Spinal cord (tissue), 10 donors: Measurements from ENCODE around the gene SIL1. TPM values are rescaled to one million over a fixed set of nuclear protein-coding genes. Genes with fewer than 3 reads are reported as not detected.
"Not testable (repeated sequence)": the region's sequence is repeated elsewhere in the genome, so short reads cannot be mapped to it uniquely, and the experiment has no call there.

Experiments
- DNase-seq, 6 donors: peaks; one replicate each; pipeline versions ENCODE4 v3.0.0 to v3.0.0-alpha.2; 2013 to 2015; ENCODE audit warnings: low spot score in 6 of 6, low read depth in 4 of 6
- H3K27ac ChIP-seq: one replicate; pipeline ENCODE4 v1.5.1; 2013; ENCODE audit warnings: low read depth, low read length, control low read depth
- H3K27me3 ChIP-seq: one replicate; pipeline ENCODE4 v1.6.1; 2013; ENCODE audit warnings: low read length; ENCODE audit not compliant: control insufficient read depth, insufficient read depth
- H3K36me3 ChIP-seq: one replicate; pipeline ENCODE4 v1.6.1; 2013; ENCODE audit warnings: low read length; ENCODE audit not compliant: control insufficient read depth, insufficient read depth
- H3K4me1 ChIP-seq: one replicate; pipeline ENCODE4 v1.6.1; 2013; ENCODE audit warnings: low read length; ENCODE audit not compliant: control insufficient read depth, insufficient read depth
- H3K4me3 ChIP-seq: one replicate; pipeline ENCODE4 v1.5.1; 2013; ENCODE audit warnings: low read depth, low read length, control low read depth
- H3K9me3 ChIP-seq: one replicate; pipeline ENCODE4 v1.6.1; 2013; ENCODE audit warnings: low read length; ENCODE audit not compliant: control insufficient read depth, insufficient read depth
- WGBS: methylation state at CpG from one replicate; pipeline ENCODE4 v1.1.5; 2013; ENCODE audit warnings: missing lambda C conversion rate; ENCODE audit not compliant: insufficient coverage; 5-methylcytosine and 5-hydroxymethylcytosine counted together
- polyA plus RNA-seq, 2 donors: library from polyadenylated mRNA; unstranded; fragments of 120-200 nt; gene quantifications; one replicate each; pipeline ENCODE4 v1.2.1, GENCODE V29; 2013; ENCODE audit not compliant: insufficient read length in 2 of 2
- total RNA-seq, 2 donors: library from RNA; depleted of rRNA in 1 of 2; stranded (reverse); fragments of 120-200 nt in 1 of 2; fragments of >200 nt in 1 of 2; gene quantifications; one replicate each; pipeline versions ENCODE4 v1.2.3 to v1.2.4, GENCODE V29; 2013 to 2014
- donor health status: healthy.

SIL1 gene
- total and polyA plus RNA-seq, 4 donors: 18.8 to 53.7 (median 30.7) TPM

- 91% methylated on average over 2 of the region's 2 CpGs for WGBS
- no peak for DNase-seq
These were observed 7.4 kb upstream of the SIL1 start for GRCh38 chr5:139205586-139205985.

GRCh38 chr5:139205124-139205523 lies 7.0 kb upstream of the SIL1 start:
- Histone ChIP-seq H3K27me3 (no peaks in the 10 kb centered on the region), H3K27ac (no peak overlapping the region), H3K36me3 (no peaks in the 10 kb centered on the region), H3K9me3 (no peaks in the 10 kb centered on the region), H3K4me1 (peaks cover 3% of the 10 kb centered on the region), H3K4me3 (no peak overlapping the region)
- 91% methylated on average over 4 of the region's 4 CpGs for WGBS
- DNase-seq: no peak

More at GRCh38 chr5:139205586-139205985, 7.4 kb upstream of the SIL1 start:
- Histone ChIP-seq H3K4me3 (no peak overlapping the region), H3K27me3 (no peaks in the 10 kb centered on the region), H3K9me3 (no peaks in the 10 kb centered on the region), H3K36me3 (no peaks in the 10 kb centered on the region), H3K4me1 (peaks cover 3% of the 10 kb centered on the region), H3K27ac (no peak overlapping the region)

DNA sequence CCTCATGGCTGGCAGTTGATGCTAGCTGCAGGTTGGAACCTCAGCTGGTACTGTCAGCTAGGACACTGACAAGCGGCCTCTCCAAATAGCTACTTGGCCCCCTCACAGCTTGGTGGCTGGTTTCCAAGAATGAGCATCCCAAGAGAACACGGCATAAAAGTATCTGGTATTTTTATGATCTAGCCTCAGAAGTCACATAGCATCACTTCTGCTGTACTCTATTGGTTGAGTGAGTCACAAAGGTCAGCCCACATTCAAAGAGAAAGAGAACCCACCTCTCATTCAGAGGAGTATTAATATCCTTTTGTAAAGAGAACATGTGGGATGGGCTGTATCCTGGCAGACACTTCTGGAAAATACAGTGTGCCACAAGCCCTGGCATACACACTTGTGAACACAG lies 6.0 kb upstream of the SIL1 start:
- DNase-seq: peak in 2 of 6 donors; percentile 40 to 49
- Histone ChIP-seq H3K27ac (no peak overlapping the region), H3K4me3 (no peak overlapping the region), H3K27me3 (no peaks in the 10 kb centered on the region), H3K9me3 (no peaks in the 10 kb centered on the region), H3K4me1 (peaks cover 3% of the 10 kb centered on the region), H3K36me3 (no peaks in the 10 kb centered on the region)
- no CpG with 5 or more reads among the region's 2 CpGs for WGBS

GRCh38 chr5:139199321-139199720 lies 1.2 kb upstream of the SIL1 start:
- no peaks in the 10 kb centered on the region for H3K27me3 ChIP-seq
- H3K9me3 ChIP-seq: no peaks in the 10 kb centered on the region
- no peak overlapping the region for H3K4me3 ChIP-seq
- H3K36me3 ChIP-seq: peaks cover 2% of the 10 kb centered on the region
- no CpG with 5 or more reads among the region's 4 CpGs for WGBS
- H3K27ac ChIP-seq: no peak overlapping the region
- peaks cover 4% of the 10 kb centered on the region for H3K4me1 ChIP-seq
- DNase-seq: no peak

- 100% methylated on average over 1 of the region's 5 CpGs for WGBS
- H3K4me1 ChIP-seq: peaks cover 4% of the 10 kb centered on the region
- H3K27me3 ChIP-seq: no peaks in the 10 kb centered on the region
- DNase-seq: no peak
- no peak overlapping the region for H3K4me3 ChIP-seq
- H3K27ac ChIP-seq: no peak overlapping the region
- H3K36me3 ChIP-seq: peaks cover 2% of the 10 kb centered on the region
- no peaks in the 10 kb centered on the region for H3K9me3 ChIP-seq
These were observed 1.7 kb downstream of the SIL1 start for GRCh38 chr5:139196296-139196956.

DNA sequence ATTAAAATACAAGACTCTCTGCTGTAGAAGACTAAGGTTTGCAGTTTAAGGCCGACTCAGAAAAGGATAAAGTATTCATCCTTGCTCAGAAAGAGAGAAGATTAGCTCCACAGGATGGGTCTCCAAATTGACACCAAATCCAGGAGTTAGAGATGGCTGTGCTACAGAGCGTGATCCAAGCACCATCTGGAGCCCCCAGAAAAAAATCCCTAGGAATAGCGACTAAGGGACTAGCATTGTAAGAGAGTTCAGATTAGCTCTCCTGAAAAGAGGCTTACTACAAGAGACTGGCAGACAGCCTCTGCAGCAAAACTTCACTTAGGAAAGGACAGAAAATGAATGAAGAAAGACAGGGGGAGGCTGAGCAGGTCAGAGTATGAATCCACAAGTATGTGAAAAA lies 3.7 kb downstream of the SIL1 start:
- Histone ChIP-seq H3K9me3 (no peaks in the 10 kb centered on the region), H3K4me1 (peaks cover 4% of the 10 kb centered on the region), H3K36me3 (peaks cover 2% of the 10 kb centered on the region), H3K27ac (no peak overlapping the region), H3K27me3 (no peaks in the 10 kb centered on the region), H3K4me3 (no peak overlapping the region)
- no peak for DNase-seq
- WGBS: 94% methylated on average over 2 of the region's 3 CpGs

DNA sequence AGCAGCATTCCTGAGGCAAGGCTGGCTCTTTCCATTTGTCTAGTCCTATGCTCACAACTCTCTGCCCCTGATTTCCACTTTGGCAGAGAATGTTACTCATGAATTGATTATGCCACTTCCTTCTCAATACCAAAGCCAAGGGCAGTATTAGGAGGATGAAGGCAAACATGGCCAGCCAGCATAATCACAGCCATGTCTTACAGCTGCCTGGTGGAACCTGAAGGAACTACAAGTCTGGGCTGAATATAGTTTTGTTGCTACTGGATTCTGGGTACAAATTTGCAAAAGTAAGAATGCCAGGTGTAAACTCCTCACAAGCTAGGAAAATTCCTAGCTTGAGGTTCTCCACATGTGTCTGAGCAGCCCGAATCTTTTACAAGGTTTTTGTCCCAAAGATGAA lies 4.2 kb downstream of the SIL1 start:
- no peak overlapping the region for H3K4me3 ChIP-seq
- H3K36me3 ChIP-seq: peaks cover 2% of the 10 kb centered on the region
- H3K27ac ChIP-seq: no peak overlapping the region
- no peak for DNase-seq
- H3K27me3 ChIP-seq: no peaks in the 10 kb centered on the region
- peaks cover 4% of the 10 kb centered on the region for H3K4me1 ChIP-seq
- WGBS: no CpG with 5 or more reads among the region's 1 CpG
- no peaks in the 10 kb centered on the region for H3K9me3 ChIP-seq

DNA sequence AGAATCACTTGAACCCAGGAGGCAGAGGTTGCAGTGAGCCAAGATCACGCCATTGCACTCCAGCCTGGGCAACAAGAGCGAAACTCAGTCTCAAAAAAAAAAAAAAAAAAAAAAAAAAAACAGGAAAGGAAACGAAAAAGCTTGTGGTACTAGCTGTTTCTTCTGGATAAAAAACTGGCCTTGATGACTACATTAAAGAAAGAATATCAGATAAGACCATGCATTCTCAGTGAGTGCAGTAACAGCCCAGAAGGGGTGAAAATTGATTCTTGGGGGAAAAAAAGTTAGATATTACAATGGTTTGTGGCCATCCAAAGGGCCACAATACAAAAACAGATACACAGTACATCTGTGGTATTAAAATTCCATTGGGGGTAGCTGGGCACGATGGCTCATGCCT lies 5.3 kb downstream of the SIL1 start:
- H3K4me3 ChIP-seq, DNase-seq, H3K27ac ChIP-seq, H3K9me3 ChIP-seq, H3K27me3 ChIP-seq, H3K36me3 ChIP-seq, H3K4me1 ChIP-seq: not testable (repeated sequence)
- no CpG with 5 or more reads among the region's 4 CpGs for WGBS

DNA sequence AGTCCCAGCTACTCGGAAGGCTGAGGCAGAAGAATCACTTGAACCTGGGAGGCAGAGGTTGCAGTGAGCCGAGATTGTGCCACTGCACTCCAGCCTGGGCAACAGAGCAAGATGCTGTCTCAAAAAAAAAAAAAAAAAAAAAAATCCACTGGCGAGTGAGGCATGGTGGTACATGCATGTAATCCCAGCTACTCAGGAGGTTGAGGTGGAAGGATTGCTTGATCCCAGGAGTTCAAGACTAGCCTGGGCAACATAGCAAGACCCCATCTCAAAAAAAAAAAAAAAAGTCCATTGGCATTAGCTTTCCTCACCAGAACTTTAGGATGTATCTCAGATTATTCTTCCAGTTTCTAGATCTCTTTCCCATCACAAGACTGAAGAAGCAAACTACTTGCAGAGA lies 6.2 kb downstream of the SIL1 start:
- H3K36me3 ChIP-seq, H3K4me1 ChIP-seq, H3K27me3 ChIP-seq, H3K27ac ChIP-seq, DNase-seq, H3K4me3 ChIP-seq, H3K9me3 ChIP-seq: not testable (repeated sequence)
- WGBS: no CpG with 5 or more reads among the region's 3 CpGs

GRCh38 chr5:139190125-139190524 lies 8.0 kb downstream of the SIL1 start:
- no peak overlapping the region for H3K4me3 ChIP-seq
- peaks cover 2% of the 10 kb centered on the region for H3K36me3 ChIP-seq
- 100% methylated on average over 1 of the region's 3 CpGs for WGBS
- H3K27ac ChIP-seq: peak overlapping the region; percentile 53
- no peak for DNase-seq
- H3K9me3 ChIP-seq: no peaks in the 10 kb centered on the region
- no peaks in the 10 kb centered on the region for H3K4me1 ChIP-seq
- H3K27me3 ChIP-seq: no peaks in the 10 kb centered on the region
